IMR-90 (cell line): ENCODE measurements around the gene RARS2. TPM values are rescaled to one million over a fixed set of nuclear protein-coding genes. Genes with fewer than 3 reads are reported as not detected.
A peak's percentile ranks its signal among the peaks of the same experiment; 100 is the strongest.

Experiments
- ATAC-seq: fragments of 200-7000 bp; cut with Tn5 transposase; 2 replicates; pipeline ENCODE4 v1.9.1; 2020; ENCODE audit warnings: low read depth, mild to moderate bottlenecking, moderate library complexity
- BruUV-seq: library from RNA; stranded (reverse); fragments of 400-500 nt; replicated peaks from 2 replicates; lab custom pipeline; 2021; lab: Mats Ljungman, UMichigan
- CTCF ChIA-PET: fragments of 300-600 bp; formaldehyde crosslinking; extraction: SDS; loops from one replicate; lab custom pipeline; 2021; ENCODE audit warnings: antibody characterized with exemption; lab: Yijun Ruan, JAX
- POLR2A ChIA-PET: fragments of 300-600 bp; sonication (Branson Sonifier 250); formaldehyde crosslinking; loops from one replicate; lab custom pipeline; 2022; ENCODE audit warnings: antibody characterized with exemption; ENCODE audit not compliant: unreplicated experiment; lab: Charles Lee
- DNase-seq: peaks from one replicate; pipeline ENCODE4 v3.0.0; 2013
- H2AFZ ChIP-seq: replicated peaks from 2 replicates; pipeline ENCODE3; 2013; ENCODE audit warnings: low read length, mild to moderate bottlenecking; ENCODE audit not compliant: poor library complexity
- H2AK5ac ChIP-seq: 2 replicates; pipeline ENCODE4 v1.6.1; 2013; ENCODE audit warnings: low read depth, low read length, inconsistent platforms
- H2AK9ac ChIP-seq: replicated peaks from 2 replicates; pipeline ENCODE3; 2013; ENCODE audit warnings: mild to moderate bottlenecking, low read depth, low read length, moderate library complexity; ENCODE audit not compliant: poor library complexity
- H2BK120ac ChIP-seq: 2 replicates; pipeline ENCODE4 v1.6.1; 2013; ENCODE audit warnings: low read depth, low read length, inconsistent platforms
- H2BK15ac ChIP-seq: 3 replicates; pipeline ENCODE4 v1.6.1; 2013; ENCODE audit warnings: low read depth, low read length, inconsistent platforms
- H2BK20ac ChIP-seq: 2 replicates; pipeline ENCODE4 v1.6.1; 2013; ENCODE audit warnings: low read depth, mild to moderate bottlenecking, inconsistent platforms, low read length, moderate library complexity
- H2BK5ac ChIP-seq: 2 replicates; pipeline ENCODE4 v1.6.1; 2013; ENCODE audit warnings: mild to moderate bottlenecking, low read depth, low read length, inconsistent platforms; ENCODE audit not compliant: poor library complexity, severe bottlenecking
- H3K14ac ChIP-seq: replicated peaks from 2 replicates; pipeline ENCODE4 v1.6.1; 2013; ENCODE audit warnings: low read depth, low read length, inconsistent platforms
- H3K18ac ChIP-seq: 2 replicates; pipeline ENCODE4 v1.6.1; 2013; ENCODE audit warnings: low read depth, low read length, control low read depth
- H3K23ac ChIP-seq: 2 replicates; pipeline ENCODE4 v1.6.1; 2013; ENCODE audit warnings: low read depth, low read length, inconsistent platforms
- H3K27ac ChIP-seq: 2 replicates; pipeline ENCODE4 v1.5.1; 2013; ENCODE audit warnings: mild to moderate bottlenecking, control low read depth, low read length; ENCODE audit not compliant: insufficient read depth
- H3K27me3 ChIP-seq: 2 replicates; pipeline ENCODE4 v1.6.1; 2013; ENCODE audit warnings: low read length; ENCODE audit not compliant: control insufficient read depth, insufficient read depth
- H3K36me3 ChIP-seq: 2 replicates; pipeline ENCODE4 v1.6.1; 2013; ENCODE audit warnings: low read length, mixed read lengths; ENCODE audit not compliant: control insufficient read depth, insufficient read depth
- H3K4ac ChIP-seq: 2 replicates; pipeline ENCODE4 v1.6.1; 2013; ENCODE audit warnings: low read depth, low read length, inconsistent platforms
- H3K4me1 ChIP-seq: 2 replicates; pipeline ENCODE4 v1.6.1; 2013; ENCODE audit warnings: low read length, mixed read lengths; ENCODE audit not compliant: control insufficient read depth, insufficient read depth
- H3K4me2 ChIP-seq: 2 replicates; pipeline ENCODE4 v1.6.1; 2013; ENCODE audit warnings: low read depth, mild to moderate bottlenecking, control low read depth, low read length, moderate library complexity
- H3K4me3 ChIP-seq: 2 replicates; pipeline ENCODE4 v1.5.1; 2013; ENCODE audit warnings: low read depth, mild to moderate bottlenecking, control low read depth, low read length, moderate library complexity; ENCODE audit not compliant: insufficient read depth
- H3K56ac ChIP-seq: 2 replicates; pipeline ENCODE4 v1.6.1; 2013; ENCODE audit warnings: low read length, inconsistent platforms; ENCODE audit not compliant: insufficient read depth; ENCODE audit errors: extremely low read depth
- H3K79me1 ChIP-seq, 2 experiments: 2 replicates each; pipeline ENCODE4 v1.6.1; 2013; ENCODE audit warnings: low read length in 2 of 2, inconsistent platforms in 1 of 2, low read depth in 1 of 2
- H3K9ac ChIP-seq: 2 replicates; pipeline ENCODE4 v1.6.1; 2013; ENCODE audit warnings: low read depth, low read length, control low read depth
- H3K9me1 ChIP-seq: 2 replicates; pipeline ENCODE4 v1.6.1; 2013; ENCODE audit warnings: low read length, inconsistent platforms; ENCODE audit not compliant: insufficient read depth
- H3K9me3 ChIP-seq: 2 replicates; pipeline ENCODE4 v1.6.1; 2013; ENCODE audit warnings: low read length; ENCODE audit not compliant: control insufficient read depth, insufficient read depth
- H4K20me1 ChIP-seq: 2 replicates; pipeline ENCODE4 v1.6.1; 2013; ENCODE audit warnings: low read length, inconsistent platforms; ENCODE audit not compliant: insufficient read depth
- H4K5ac ChIP-seq: 2 replicates; pipeline ENCODE4 v1.6.1; 2013; ENCODE audit warnings: mild to moderate bottlenecking, low read depth, low read length, control low read depth
- H4K8ac ChIP-seq, 2 experiments: 2 replicates each; pipeline ENCODE4 v1.6.1; 2013; ENCODE audit warnings: low read depth in 2 of 2, low read length in 2 of 2, control low read depth in 1 of 2, inconsistent platforms in 1 of 2
- H4K91ac ChIP-seq: 2 replicates; pipeline ENCODE4 v1.6.1; 2013; ENCODE audit warnings: low read depth, low read length, inconsistent platforms; ENCODE audit not compliant: insufficient read depth
- MAFK ChIP-seq: IDR thresholded peaks from 2 replicates; pipeline ENCODE4 v1.6.1; 2012; ENCODE audit warnings: low read depth, low read length, improper control_type of control experiment
- MXI1 ChIP-seq: IDR thresholded peaks from 2 replicates; pipeline ENCODE4 v1.6.1; 2012; ENCODE audit warnings: low read depth, mild to moderate bottlenecking, low read length, moderate library complexity, borderline replicate concordance
- NFE2L2 ChIP-seq: fragments of 150-350 bp; IDR thresholded peaks from 2 replicates; pipeline ENCODE4 v1.6.1; 2016; ENCODE audit warnings: low read depth, mild to moderate bottlenecking, low read length
- RFX5 ChIP-seq: IDR thresholded peaks from 2 replicates; pipeline ENCODE4 v1.8.0; 2012; ENCODE audit warnings: low read depth, mild to moderate bottlenecking, low read length, moderate library complexity
- dilution Hi-C: fragments of 300-500 bp; cut with HindIII; formaldehyde crosslinking; loops from one replicate; pipeline ENCODE4 v1.14.3; 2018; ENCODE audit warnings: low sequenced_read_pairs; ENCODE audit not compliant: unreplicated experiment
- in situ Hi-C: fragments of 300-500 bp; cut with MboI; formaldehyde crosslinking; loops from 3 replicates; pipeline ENCODE4 v1.14.3; 2019; ENCODE audit warnings: low sequenced_read_pairs, inconsistent platforms, mixed read lengths
- intact Hi-C: fragments of 100-400 bp; cut with micrococcal nuclease; formaldehyde crosslinking; loops from 2 replicates; pipeline ENCODE4 v1.10.0; 2022
- polyA plus RNA-seq, 3 experiments: library from polyadenylated mRNA; depleted of rRNA; stranded (reverse); fragments of >200 nt; gene quantifications; 2 replicates each; pipeline ENCODE4 v1.2.3, GENCODE V29; 2012; ENCODE audit warnings: low replicate concordance in 1 of 3
- total RNA-seq: library from RNA; depleted of rRNA; stranded (reverse); fragments of >200 nt; gene quantifications from 2 replicates; pipeline ENCODE4 v1.2.3, GENCODE V29; 2012

Gene RARS2
- total and polyA plus RNA-seq, 2 of the 4 experiments (the other 2 are of a cell fraction), result 19.9 to 33.0 TPM

DNA sequence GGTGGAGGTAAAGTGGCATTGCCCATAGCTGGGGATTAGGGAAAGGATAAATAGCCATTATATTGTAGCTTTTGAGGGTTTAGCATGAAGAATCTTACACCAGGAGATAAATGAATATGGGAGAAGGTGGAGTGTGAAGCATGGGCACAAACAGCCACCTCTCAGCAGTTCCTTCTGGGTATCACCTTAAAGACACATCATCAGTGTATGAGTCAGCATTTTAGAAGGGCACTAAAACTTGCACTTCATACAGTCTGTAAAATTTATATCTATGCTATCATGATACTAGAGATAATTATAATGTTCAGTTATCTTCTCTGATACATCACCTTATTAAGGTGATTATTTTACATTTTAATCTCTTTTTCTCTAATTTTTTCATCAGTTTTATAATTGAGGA lies 91.7 kb downstream of the RARS2 start:
- CTCF ChIA-PET, result no interaction called here
- in situ Hi-C loops, result no loop called here
- Histone ChIP-seq H2AFZ (no peak overlapping the region), H3K27me3 (no peaks in the 10 kb centered on the region), H3K79me1 (peaks cover 0 to 12% of the 10 kb centered on the region in 2 experiments; a peak in 3 of 4 replicates), H2BK20ac (no peak overlapping the region), H2BK5ac (no peak overlapping the region), H2BK15ac (no peak overlapping the region), H3K18ac (no peak overlapping the region), H3K9me3 (no peaks in the 10 kb centered on the region), H4K8ac (no peak overlapping the region), H3K23ac (no peak overlapping the region), H4K91ac (no peak overlapping the region), H2AK5ac (no peak overlapping the region), H3K56ac (no peak overlapping the region), H4K20me1 (no peaks in the 10 kb centered on the region; the same call in 1 of the 2 replicates), H2AK9ac (no peak overlapping the region), H3K4ac (no peak overlapping the region), H3K9me1 (no peaks in the 10 kb centered on the region), H4K5ac (no peak overlapping the region), H3K27ac (no peak overlapping the region), H3K36me3 (peaks cover 5% of the 10 kb centered on the region), H3K4me3 (no peak overlapping the region), H3K4me1 (no peaks in the 10 kb centered on the region), H3K9ac (no peak overlapping the region), H3K14ac (no peak overlapping the region), H3K4me2 (no peak overlapping the region), H2BK120ac (no peak overlapping the region)
- no peak for ATAC-seq
- intact Hi-C loops, result no loop called here
- dilution Hi-C loops, result no loop called here
- DNase-seq, result no peak
- POLR2A ChIA-PET, result no interaction called here
- BruUV-seq, result no TSS peak
- TF ChIP-seq MXI1 (no peak), MAFK (peak; percentile 83), NFE2L2 (peak; percentile 70), RFX5 (no peak)
